NCI-H345 treated with DMSO at 0.1 percent for 48 hours (cell line): Measurements from ENCODE around the gene ANXA3.

ENCODE experiments used
- DNase-seq: peaks from one replicate; lab custom pipeline; 2025; ENCODE audit not compliant: unreplicated experiment; lab: John Stamatoyannopoulos, UW

ANXA3 gene

GRCh38 chr4:78644063-78644691 lies 92.6 kb downstream of the ANXA3 start:
- no peak for DNase-seq

DNA sequence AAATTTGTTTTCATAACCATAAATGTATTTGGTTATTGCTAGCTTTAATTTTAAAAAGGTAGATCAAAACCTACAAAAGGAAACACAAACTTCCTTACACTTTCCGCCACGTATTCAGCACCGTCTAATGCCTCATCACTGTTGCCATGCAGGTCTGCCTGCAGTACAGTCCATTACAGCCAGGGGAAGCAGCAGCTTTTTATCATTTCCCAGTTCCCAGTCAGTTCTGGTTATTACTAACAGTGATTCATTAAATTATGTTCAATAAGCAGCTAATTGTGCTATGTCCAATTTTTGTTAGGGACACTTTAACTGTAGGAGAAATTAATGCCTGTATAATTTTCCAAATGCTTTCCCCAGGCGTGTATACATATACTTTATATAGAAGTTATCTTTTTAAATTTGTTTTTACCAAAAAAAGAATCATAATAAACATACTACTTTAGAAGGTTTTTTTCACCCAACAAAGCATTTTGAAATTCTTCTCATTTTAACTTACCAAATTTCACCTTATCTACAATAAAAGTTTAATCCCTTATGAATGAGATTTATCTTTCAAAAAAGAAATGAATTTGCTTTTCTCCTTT lies 93.3 kb downstream of the ANXA3 start:
- DNase-seq, result no peak

DNA sequence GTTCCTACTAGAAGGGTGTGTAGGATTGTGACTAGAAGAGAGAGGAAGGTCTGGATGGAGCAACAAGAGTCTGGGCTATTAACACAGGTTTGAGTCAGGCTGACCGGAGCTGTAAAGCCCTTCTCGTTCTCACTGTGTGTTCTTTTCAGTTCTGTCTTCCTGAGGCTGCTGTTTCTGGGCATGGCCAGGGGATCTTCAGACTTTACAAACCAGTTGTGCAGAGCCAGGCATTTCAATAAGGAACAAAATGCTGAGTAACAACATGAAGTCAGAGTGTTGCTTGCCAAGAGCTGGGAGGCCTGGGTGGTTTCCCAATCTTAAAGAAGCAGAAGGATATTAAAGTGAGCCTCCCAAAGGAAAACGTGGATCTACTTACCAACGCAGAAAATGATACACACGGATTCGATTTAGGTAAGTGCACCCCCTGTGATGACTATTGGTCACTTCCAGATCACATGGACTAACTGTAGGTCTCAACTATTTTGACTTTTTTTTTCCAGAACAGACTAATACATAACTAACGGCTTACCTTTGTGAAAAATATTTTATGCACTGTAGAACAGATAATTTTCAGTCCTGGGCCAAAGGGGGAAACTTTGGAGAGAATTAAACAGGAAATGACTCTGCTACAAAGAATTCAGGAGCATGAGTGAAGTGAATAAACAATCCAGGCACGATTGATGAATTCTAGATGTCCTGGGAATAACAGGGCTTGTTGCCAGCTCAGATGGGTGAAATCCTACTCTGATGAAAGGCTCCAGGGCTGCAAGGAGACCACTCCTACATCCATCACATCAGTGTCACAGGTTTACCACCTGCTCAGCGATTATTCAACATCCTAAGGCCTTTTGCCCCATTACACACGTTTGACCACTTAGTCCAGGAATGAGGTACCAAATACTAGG lies 94.5 kb downstream of the ANXA3 start:
- no peak for DNase-seq

DNA sequence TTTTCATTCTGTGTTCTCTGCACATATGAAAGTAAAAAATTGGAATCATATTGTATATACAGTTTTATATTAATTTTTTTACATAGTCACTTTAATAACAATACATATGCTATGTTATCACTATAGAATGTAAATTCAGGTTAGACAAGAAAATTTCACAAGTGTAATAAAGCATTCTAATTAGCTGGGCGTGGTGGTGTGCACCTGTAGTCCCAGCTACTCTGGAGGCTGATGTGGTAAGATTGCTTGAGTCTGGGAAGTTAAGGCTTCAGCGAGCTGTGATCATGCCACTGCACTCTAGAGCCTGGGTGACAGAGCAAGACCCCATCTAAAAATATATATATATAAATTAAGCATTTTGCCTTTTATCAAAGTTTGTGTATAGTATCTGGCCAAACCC lies 95.7 kb downstream of the ANXA3 start:
- DNase-seq, result no peak

DNA sequence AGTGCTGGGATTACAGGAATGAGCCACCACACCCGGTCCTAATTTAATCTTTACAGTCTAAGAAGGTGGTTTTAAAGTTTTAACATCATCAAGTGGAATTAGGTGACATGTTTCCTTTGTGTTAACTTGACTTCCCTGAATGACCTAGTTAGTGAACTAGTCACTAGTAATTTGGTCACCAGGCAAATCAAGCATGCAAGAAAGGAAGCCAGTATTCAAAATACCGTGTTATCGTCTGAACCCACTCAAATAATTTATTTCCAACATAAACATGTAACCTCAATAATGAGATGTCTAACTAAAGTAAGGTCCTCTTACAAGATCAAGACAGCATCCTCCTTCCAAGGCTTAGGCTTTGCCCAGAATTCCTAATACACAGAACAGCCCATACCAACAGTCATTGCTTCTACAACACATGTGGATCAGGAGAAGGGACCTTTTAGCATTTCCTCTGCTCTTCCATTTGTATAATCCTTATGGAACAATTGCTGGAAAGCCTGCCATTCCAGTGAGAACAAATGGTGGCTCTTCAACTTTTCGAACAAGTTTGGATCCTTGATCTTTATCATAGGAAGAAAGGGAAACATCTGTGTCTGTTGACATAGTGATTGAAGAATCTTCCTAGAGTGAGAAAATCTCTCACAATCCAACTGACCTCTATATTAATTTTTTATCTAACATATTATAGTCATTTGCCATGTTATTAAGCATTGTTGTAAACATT lies 97.2 kb downstream of the ANXA3 start:
- no peak for DNase-seq

DNA sequence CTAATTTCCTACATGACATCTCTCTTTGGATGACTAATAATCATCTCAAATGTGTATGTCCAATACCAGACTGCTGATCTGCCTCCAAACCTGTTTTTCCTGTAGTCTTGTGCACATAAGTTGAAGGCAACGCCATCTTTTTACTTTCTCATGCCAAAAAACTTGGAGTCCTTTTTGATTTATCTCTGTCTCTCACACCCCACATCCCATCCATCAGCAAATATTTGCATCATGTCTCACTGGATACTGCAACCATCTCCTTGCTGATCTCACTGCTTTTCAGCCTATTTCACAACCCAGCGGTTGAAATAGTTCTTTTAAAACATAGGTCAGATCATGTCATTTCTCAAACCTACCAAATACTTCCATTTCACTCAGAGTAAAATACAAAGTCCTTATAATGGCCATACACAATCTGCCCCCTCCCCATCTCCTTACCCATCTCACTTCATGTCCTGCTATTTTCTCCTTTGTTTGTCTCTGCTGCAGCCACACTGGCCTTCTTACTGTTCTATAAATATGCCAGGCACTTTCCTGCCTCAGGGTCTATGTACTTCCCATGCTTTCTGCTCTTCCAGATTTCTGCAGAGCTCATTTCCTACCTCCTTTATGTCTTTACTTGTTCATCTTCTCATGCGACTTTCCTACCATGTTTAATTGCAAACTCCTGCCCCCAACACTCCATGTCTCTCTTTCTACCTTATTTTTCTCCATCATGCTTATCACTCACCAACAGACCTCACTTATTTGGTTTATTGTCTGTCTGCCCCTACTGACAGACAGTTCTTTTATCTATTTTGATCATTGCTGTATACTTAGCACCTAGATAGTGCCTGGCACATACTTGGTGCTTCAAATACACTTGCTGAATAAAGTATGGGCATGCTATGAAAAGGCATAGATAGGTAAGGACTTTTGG lies 98.8 kb downstream of the ANXA3 start:
- DNase-seq, result no peak

DNA sequence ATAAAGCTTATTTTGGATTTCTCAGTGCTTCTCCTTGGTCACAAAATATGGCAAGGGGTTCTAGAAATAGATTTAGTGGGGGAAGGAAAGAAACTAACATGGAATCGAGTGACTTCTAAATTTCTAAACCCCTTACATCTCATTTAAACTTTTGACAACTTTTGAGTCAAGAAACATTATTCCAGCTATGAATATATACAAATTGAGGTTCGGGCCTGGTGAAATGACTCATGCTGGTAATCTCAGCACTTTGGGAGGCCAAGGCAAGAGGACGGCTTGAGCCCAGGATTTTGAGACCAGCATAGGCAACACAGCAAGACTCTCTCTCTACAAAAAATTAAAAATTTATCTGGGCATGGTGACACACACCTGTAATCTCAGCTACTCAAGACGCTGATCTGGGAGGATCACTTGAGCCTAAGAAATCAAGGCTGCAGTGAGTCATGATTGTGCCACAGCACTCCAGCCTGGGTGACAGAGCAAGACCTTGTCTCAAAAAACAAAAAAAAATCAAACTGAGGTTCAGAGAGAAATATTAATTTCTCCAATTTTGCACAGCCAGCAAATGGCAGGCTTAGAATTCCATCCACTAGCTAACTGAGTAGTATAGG lies 99.8 kb downstream of the ANXA3 start:
- DNase-seq, result no peak

DNA sequence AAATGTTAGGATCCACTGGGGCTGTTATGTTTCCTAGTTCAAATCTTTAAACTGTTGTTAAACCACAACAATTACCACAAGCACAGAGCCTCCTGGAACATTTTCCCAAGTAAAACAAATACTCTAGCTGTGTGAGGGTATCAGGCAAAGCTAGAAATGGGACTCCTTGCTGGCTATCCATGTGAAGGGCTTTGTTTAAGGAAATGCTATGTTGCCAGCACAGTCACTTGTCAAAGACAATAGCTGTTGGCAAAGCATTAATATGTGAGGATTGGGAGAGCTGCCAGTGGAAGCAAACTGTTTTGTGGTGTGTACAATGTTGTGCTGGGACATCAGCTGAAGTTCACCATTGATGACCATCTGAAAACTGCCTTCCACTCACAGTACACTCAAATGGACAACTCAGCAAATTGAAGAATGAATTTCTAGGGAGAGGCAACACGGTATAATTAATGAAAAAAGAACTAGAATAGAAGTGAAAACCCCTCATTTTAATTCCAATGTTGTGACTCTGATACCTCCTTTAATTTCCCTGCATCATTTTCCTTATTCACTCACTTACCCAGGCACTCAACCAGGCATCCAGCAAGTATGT lies 100.8 kb downstream of the ANXA3 start:
- no peak for DNase-seq

DNA sequence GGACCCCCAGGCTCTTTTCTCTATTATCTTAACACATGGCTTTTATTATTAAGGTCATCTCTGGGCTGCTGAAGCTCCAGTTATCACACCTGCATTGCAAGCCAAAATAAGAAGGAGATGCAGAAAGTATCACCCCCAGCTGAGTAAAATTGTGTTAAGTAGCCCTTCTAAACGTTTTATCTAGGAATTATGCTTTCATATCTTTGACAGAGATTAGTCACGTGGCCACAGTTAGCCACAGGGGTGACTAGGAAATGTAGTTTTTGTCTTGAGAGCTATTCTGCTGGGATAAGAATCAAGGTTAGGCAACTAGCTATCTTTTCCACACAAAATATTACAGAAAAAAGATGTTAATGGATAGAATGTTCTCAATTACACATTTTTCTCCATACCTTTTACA lies 102.1 kb downstream of the ANXA3 start:
- no peak for DNase-seq

DNA sequence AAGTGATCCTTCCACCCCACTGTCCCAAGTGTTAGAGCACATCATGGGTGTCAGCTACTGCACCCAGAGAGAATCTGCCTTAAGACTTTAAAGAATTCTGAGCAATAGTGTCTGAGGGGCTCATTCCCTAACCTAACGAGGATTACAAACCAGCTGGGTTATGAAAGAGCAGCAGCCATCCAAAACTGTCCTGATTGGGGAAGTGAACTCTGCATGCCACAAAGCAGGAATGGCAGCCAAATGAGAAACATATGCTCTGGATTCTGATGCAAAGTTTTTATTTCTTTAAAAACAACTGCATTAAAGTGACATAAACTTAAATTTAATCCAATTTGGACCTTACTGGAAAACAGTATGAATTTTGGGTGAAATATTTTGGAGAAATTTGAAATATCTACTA lies 103.2 kb downstream of the ANXA3 start:
- no peak for DNase-seq

GRCh38 chr4:78656968-78657445 lies 105.4 kb downstream of the ANXA3 start:
- no peak for DNase-seq

DNA sequence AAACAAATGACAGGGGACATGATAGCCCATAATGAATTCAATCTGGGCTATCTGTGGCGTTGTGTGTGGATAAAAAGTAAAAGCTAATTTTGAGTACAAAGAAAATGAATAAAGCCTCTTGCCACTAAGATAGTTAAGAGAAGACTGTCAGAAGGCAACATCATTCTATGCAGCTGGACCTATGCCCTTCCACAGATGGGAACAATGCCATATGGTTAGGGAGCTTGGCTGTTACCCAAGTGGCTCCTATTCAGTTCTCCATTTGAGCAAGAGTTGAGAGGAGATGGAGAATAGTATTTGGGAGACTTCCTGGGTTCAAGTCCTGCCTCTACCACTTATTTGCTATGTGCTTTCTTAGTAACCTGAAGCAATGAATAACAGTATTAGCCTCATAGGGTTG lies 107.7 kb downstream of the ANXA3 start:
- no peak for DNase-seq

GRCh38 chr4:78659665-78660064 lies 108.1 kb downstream of the ANXA3 start:
- DNase-seq, result no peak
